Measurements from ENCODE around the gene C16orf82. TPM values are rescaled to one million over a fixed set of nuclear protein-coding genes. Genes with fewer than 3 reads are reported as not detected.

C16orf82 gene
- total and polyA plus RNA-seq, 2 of the 8 experiments (the other 6 are each of a cell fraction or from before 2014, with no cell fraction given), result not detected

DNA sequence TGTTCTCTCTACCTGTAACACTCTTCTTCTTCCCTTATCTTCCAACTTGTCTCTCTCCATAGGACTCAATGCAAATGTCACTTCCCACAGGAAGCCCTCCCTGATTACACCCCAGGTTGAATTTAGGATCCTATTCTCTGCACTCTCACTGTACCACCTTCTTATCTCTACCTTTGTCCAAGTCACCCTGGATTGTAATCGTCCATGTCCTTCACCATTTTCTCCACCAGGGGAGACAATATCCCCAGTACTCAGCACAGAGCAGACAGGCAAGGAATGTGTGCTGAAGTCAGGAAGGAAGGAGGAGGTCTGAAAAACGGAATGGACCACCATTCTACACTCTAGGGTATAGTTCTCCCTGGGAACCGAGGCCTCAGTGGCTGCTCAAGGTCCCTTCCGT, 14.2 kb downstream of the C16orf82 start (continued):
- TF ChIP-seq ATF2 (IDR thresholded peaks at IDR 0.05; ENCODE audit: low read length) (no peak), SP2 (IDR thresholded peaks at IDR 0.05; ENCODE audit: low read length) (no peak), SP4 (IDR thresholded peaks at IDR 0.05; ENCODE audit: low read length) (no peak), TBP (IDR thresholded peaks at IDR 0.05; ENCODE audit: low read depth, low read length) (no peak), ASH2L (IDR thresholded peaks at IDR 0.05; ENCODE audit: low read length) (no peak), MAX (IDR thresholded peaks at IDR 0.05) (no peak), BACH1 (IDR thresholded peaks at IDR 0.05; ENCODE audit: low read length) (no peak), FOSL1 (IDR thresholded peaks at IDR 0.05; ENCODE audit: insufficient read depth, low read depth, low read length) (no peak), CREB1 (IDR thresholded peaks at IDR 0.05) (no peak), NRF1 (IDR thresholded peaks at IDR 0.05; ENCODE audit: low read depth, low read length) (no peak), NANOG (IDR thresholded peaks at IDR 0.05; ENCODE audit: insufficient read depth, low read depth, low read length, poor library complexity, severe bottlenecking) (no peak), TEAD4 (IDR thresholded peaks at IDR 0.05; ENCODE audit: low read depth, low read length) (peak; percentile 80), EGR1 (IDR thresholded peaks at IDR 0.05; ENCODE audit: borderline replicate concordance, low read depth, low read length) (no peak), SIX5 (IDR thresholded peaks at IDR 0.05; ENCODE audit: low read depth, low read length) (no peak), BCL11A (IDR thresholded peaks at IDR 0.05; ENCODE audit: low read depth in 2 of 2, low read length in 2 of 2) (no peak), CHD1 (IDR thresholded peaks at IDR 0.05; ENCODE audit: low read depth, low read length) (no peak), RAD21 (IDR thresholded peaks at IDR 0.05 in 1 of 2, conservative IDR thresholded peaks at IDR 0.05 in 1 of 2; ENCODE audit: low read depth in 2 of 2, low read length in 2 of 2) (peak; percentile 47 to 64), JUND (IDR thresholded peaks at IDR 0.05; ENCODE audit: low read length) (no peak), PHF8 (conservative IDR thresholded peaks at IDR 0.05; ENCODE audit: low read depth, low read length) (no peak)
- TF ChIP-seq, protein P1, sequence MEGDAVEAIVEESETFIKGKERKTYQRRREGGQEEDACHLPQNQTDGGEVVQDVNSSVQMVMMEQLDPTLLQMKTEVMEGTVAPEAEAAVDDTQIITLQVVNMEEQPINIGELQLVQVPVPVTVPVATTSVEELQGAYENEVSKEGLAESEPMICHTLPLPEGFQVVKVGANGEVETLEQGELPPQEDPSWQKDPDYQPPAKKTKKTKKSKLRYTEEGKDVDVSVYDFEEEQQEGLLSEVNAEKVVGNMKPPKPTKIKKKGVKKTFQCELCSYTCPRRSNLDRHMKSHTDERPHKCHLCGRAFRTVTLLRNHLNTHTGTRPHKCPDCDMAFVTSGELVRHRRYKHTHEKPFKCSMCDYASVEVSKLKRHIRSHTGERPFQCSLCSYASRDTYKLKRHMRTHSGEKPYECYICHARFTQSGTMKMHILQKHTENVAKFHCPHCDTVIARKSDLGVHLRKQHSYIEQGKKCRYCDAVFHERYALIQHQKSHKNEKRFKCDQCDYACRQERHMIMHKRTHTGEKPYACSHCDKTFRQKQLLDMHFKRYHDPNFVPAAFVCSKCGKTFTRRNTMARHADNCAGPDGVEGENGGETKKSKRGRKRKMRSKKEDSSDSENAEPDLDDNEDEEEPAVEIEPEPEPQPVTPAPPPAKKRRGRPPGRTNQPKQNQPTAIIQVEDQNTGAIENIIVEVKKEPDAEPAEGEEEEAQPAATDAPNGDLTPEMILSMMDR (IDR thresholded peaks at IDR 0.05; ENCODE audit: control extremely low read depth in 1 of 3, insufficient read depth in 1 of 3, low read depth in 1 of 3, low read length in 3 of 3), result peak; percentile 29 to 78 (median 53)
